H1 (cell line): ENCODE results near the gene TTC28. TPM values are rescaled to one million over a fixed set of nuclear protein-coding genes. Genes with fewer than 3 reads are reported as not detected.
"Not testable (repeated sequence)": the region's sequence is repeated elsewhere in the genome, so short reads cannot be mapped to it uniquely, and the experiment has no call there.

Source experiments
- CTCF ChIA-PET: fragments of 300-600 bp; sonication (Branson Sonifier 250); formaldehyde crosslinking; loops from one replicate; lab custom pipeline; 2021; ENCODE audit not compliant: partially characterized antibody; lab: Charles Lee
- POLR2A ChIA-PET: fragments of 300-600 bp; sonication (Branson Sonifier 250); formaldehyde crosslinking; loops from one replicate; lab custom pipeline; 2021; ENCODE audit warnings: inconsistent platforms; ENCODE audit not compliant: partially characterized antibody; lab: Charles Lee
- DNase-seq, 2 experiments: peaks; one replicate each; pipeline versions ENCODE4 v3.0.0 to v3.0.0-alpha.2; 2010 to 2022; ENCODE audit warnings: low spot score in 2 of 2, low read depth in 1 of 2, mixed read lengths in 1 of 2
- FAIRE-seq: peaks from 2 replicates; lab custom pipeline; 2011; peaks lifted over from hg19 to GRCh38; lab: Jason Lieb, UNC
- H2AFZ ChIP-seq: 2 replicates; pipeline ENCODE4 v1.8.1; 2012; ENCODE audit warnings: low read length, inconsistent platforms
- H2AK5ac ChIP-seq: 2 replicates; pipeline ENCODE4 v1.6.1; 2013; ENCODE audit warnings: low read depth, low read length
- H2BK120ac ChIP-seq: replicated peaks from 2 replicates; pipeline ENCODE3; 2013; ENCODE audit warnings: low read depth, low read length, inconsistent platforms
- H2BK12ac ChIP-seq: 2 replicates; pipeline ENCODE4 v1.6.1; 2013; ENCODE audit warnings: low read depth, low read length
- H2BK15ac ChIP-seq: 2 replicates; pipeline ENCODE4 v1.6.1; 2013; ENCODE audit warnings: low read length
- H2BK20ac ChIP-seq: 2 replicates; pipeline ENCODE4 v1.6.1; 2013; ENCODE audit warnings: low read length
- H2BK5ac ChIP-seq: 2 replicates; pipeline ENCODE4 v1.6.1; 2013; ENCODE audit warnings: low read depth, low read length
- H3K14ac ChIP-seq: 2 replicates; pipeline ENCODE4 v1.6.1; 2013; ENCODE audit warnings: inconsistent platforms; ENCODE audit not compliant: insufficient read length
- H3K18ac ChIP-seq: 2 replicates; pipeline ENCODE4 v1.6.1; 2013; ENCODE audit warnings: low read length; ENCODE audit errors: extremely low read depth
- H3K23ac ChIP-seq: 2 replicates; pipeline ENCODE4 v1.6.1; 2013; ENCODE audit warnings: inconsistent platforms; ENCODE audit not compliant: insufficient read length
- H3K23me2 ChIP-seq: 2 replicates; pipeline ENCODE4 v1.6.1; 2013; ENCODE audit warnings: low read depth, low read length
- H3K27ac ChIP-seq: 2 replicates; pipeline ENCODE4 v1.6.1; 2011; ENCODE audit warnings: low read depth, low read length, inconsistent platforms
- H3K27me3 ChIP-seq, 4 experiments: replicated peaks in 1 of 4; 1 replicate in 1 of 4; 2 replicates in 3 of 4; pipeline versions ENCODE4 v1.6.1 to v1.8.1; 2011 to 2013; ENCODE audit warnings: low read length in 3 of 4, mild to moderate bottlenecking in 3 of 4, inconsistent platforms in 2 of 4, mixed read lengths in 2 of 4, moderate library complexity in 1 of 4; ENCODE audit not compliant: control insufficient read depth in 3 of 4, insufficient read depth in 3 of 4; ENCODE audit errors: extremely low read depth in 1 of 4
- H3K36me3 ChIP-seq, 4 experiments: 2 replicates each; pipeline versions ENCODE4 v1.6.1 to v1.8.1; 2011 to 2013; ENCODE audit warnings: mild to moderate bottlenecking in 4 of 4, low read length in 3 of 4, moderate library complexity in 2 of 4, control low read depth in 1 of 4, inconsistent platforms in 1 of 4; ENCODE audit not compliant: insufficient read depth in 4 of 4, control insufficient read depth in 2 of 4
- H3K4ac ChIP-seq: replicated peaks from 2 replicates; pipeline ENCODE3; 2013; ENCODE audit warnings: low read length, low read depth, mixed read lengths, inconsistent platforms; ENCODE audit not compliant: insufficient read length
- H3K4me1 ChIP-seq, 4 experiments: replicated peaks in 1 of 4; 1 replicate in 1 of 4; 2 replicates in 3 of 4; pipeline versions ENCODE4 v1.6.1 to v1.8.1; 2011 to 2013; ENCODE audit warnings: low read length in 3 of 4, inconsistent platforms in 2 of 4, mixed read lengths in 1 of 4; ENCODE audit not compliant: insufficient read depth in 4 of 4, control insufficient read depth in 3 of 4
- H3K4me2 ChIP-seq, 2 experiments: 2 replicates each; pipeline versions ENCODE4 v1.6.1 to v1.8.1; 2011 to 2013; ENCODE audit warnings: low read depth in 2 of 2, low read length in 2 of 2, control low read depth in 1 of 2, inconsistent platforms in 1 of 2, mild to moderate bottlenecking in 1 of 2; ENCODE audit not compliant: insufficient read depth in 1 of 2
- H3K4me3 ChIP-seq, 4 experiments: fragments of 200-600, 300-600 bp in 1 of 4; sonication (generic), shearing (Covaris generic), sonication (Bioruptor Twin) in 1 of 4; 2 replicates each; pipeline versions ENCODE4 v1.5.1 to v1.8.1; 2011 to 2016; ENCODE audit warnings: low read length in 4 of 4, low read depth in 3 of 4, control low read depth in 2 of 4, inconsistent platforms in 2 of 4, mild to moderate bottlenecking in 2 of 4, mixed read lengths in 1 of 4, moderate library complexity in 1 of 4; ENCODE audit not compliant: insufficient read depth in 2 of 4; ENCODE audit errors: extremely low read depth in 1 of 4
- H3K56ac ChIP-seq: replicated peaks from 2 replicates; pipeline ENCODE3; 2013; ENCODE audit warnings: low read depth, mild to moderate bottlenecking, mixed read lengths, low read length, inconsistent platforms; ENCODE audit not compliant: insufficient read length
- H3K79me1 ChIP-seq: 2 replicates; pipeline ENCODE4 v1.6.1; 2013; ENCODE audit warnings: low read depth, low read length, control low read depth
- H3K79me2 ChIP-seq, 2 experiments: 2 replicates each; pipeline versions ENCODE4 v1.6.1 to v1.8.1; 2012 to 2013; ENCODE audit warnings: low read length in 2 of 2, mild to moderate bottlenecking in 2 of 2, inconsistent platforms in 1 of 2; ENCODE audit not compliant: insufficient read depth in 2 of 2, control insufficient read depth in 1 of 2
- H3K9ac ChIP-seq, 4 experiments: replicated peaks in 1 of 4; 1 replicate in 1 of 4; 2 replicates in 3 of 4; pipeline versions ENCODE4 v1.6.1 to v1.8.1; 2011 to 2013; ENCODE audit warnings: low read depth in 3 of 4, low read length in 3 of 4, control low read depth in 2 of 4, mild to moderate bottlenecking in 2 of 4, moderate library complexity in 2 of 4, inconsistent platforms in 1 of 4; ENCODE audit errors: extremely low read depth in 1 of 4
- H3K9me3 ChIP-seq, 2 experiments: 2 replicates each; pipeline versions ENCODE4 v1.6.1 to v1.8.1; 2012 to 2013; ENCODE audit warnings: mild to moderate bottlenecking in 2 of 2, moderate library complexity in 2 of 2, control low read depth in 1 of 2, inconsistent platforms in 1 of 2, low read depth in 1 of 2, low read length in 1 of 2, mixed read lengths in 1 of 2; ENCODE audit not compliant: insufficient read depth in 2 of 2
- H4K20me1 ChIP-seq, 2 experiments: replicated peaks in 1 of 2; 2 replicates each; pipeline versions ENCODE3 to v1.8.1; 2011 to 2013; ENCODE audit warnings: inconsistent platforms in 2 of 2, low read length in 2 of 2, mild to moderate bottlenecking in 1 of 2; ENCODE audit not compliant: insufficient read depth in 2 of 2, control insufficient read depth in 1 of 2
- H4K5ac ChIP-seq: 2 replicates; pipeline ENCODE4 v1.6.1; 2013; ENCODE audit warnings: low read length, low read depth, mixed read lengths, inconsistent platforms; ENCODE audit not compliant: insufficient read length
- H4K8ac ChIP-seq: 2 replicates; pipeline ENCODE4 v1.8.0; 2013; ENCODE audit warnings: mild to moderate bottlenecking, moderate library complexity, low read length, inconsistent platforms; ENCODE audit not compliant: insufficient read depth; ENCODE audit errors: extremely low read depth
- H4K91ac ChIP-seq: replicated peaks from 2 replicates; pipeline ENCODE3; 2013; ENCODE audit warnings: low read length, mixed read lengths, inconsistent platforms; ENCODE audit not compliant: insufficient read length
- WGBS, 2 experiments: shearing (Covaris generic) in 1 of 2; methylation state at CpG; one replicate each; pipeline versions ENCODE4 v1.1.6 to v1.1.7; 2013 to 2015; ENCODE audit warnings: low lambda C conversion rate in 2 of 2, mixed read lengths in 2 of 2, inconsistent platforms in 1 of 2, low coverage in 1 of 2, missing lambda C conversion rate in 1 of 2; ENCODE audit not compliant: insufficient replicate concordance in 2 of 2, insufficient coverage in 1 of 2, insufficient read length in 1 of 2; ENCODE audit errors: extremely low coverage in 1 of 2, missing lambda C conversion rate in 1 of 2; 5-methylcytosine and 5-hydroxymethylcytosine counted together
- polyA plus RNA-seq, 7 experiments: library from polyadenylated mRNA; depleted of rRNA in 3 of 7; stranded (reverse) in 5 of 7; unstranded in 2 of 7; fragments of >200 nt in 5 of 7; fragments of 200-250 nt in 2 of 7; gene quantifications; 1 replicate in 5 of 7; 2 replicates in 1 of 7; 4 replicates in 1 of 7; pipeline versions ENCODE4 v1.2.1 to v1.2.3, GENCODE V29; 2011 to 2013; ENCODE audit warnings: missing spikeins in 2 of 7, mixed read lengths in 2 of 7
- total RNA-seq: library from RNA; stranded (reverse); fragmentation: NEBNext Ultra II Directional; extraction: Animal tissue kit (Norgen Biotek cat#: 25700); gene quantifications from 2 replicates; pipeline ENCODE4 v1.2.1, GENCODE V29; 2021

The TTC28 gene
- total and polyA plus RNA-seq, 2 of the 8 experiments (the other 6 are each of a cell fraction or from before 2014, with no cell fraction given) = 2.6 to 12.6 TPM

DNA sequence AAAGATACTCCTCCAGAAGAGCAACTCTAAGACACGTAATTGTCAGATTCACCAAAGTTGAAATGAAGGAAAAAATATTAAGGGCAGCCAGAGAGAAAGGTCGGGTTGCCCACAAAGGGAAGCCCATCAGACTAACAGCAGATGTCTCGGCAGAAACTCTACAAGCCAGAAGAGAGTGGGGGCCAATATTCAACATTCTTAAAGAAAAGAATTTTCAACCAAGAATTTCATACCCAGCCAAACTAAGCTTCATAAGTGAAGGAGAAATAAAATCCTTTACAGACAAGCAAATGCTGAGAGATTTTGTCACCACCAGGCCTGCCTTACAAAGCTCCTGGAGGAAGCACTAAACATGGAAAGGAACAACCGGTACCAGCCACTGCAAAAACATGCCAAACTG is 149.1 kb downstream of the TTC28 start:
- H2AFZ ChIP-seq, H3K79me2 ChIP-seq, H3K18ac ChIP-seq, H2AK5ac ChIP-seq, H3K9me3 ChIP-seq, H3K27ac ChIP-seq, H3K56ac ChIP-seq, H2BK12ac ChIP-seq, H3K9ac ChIP-seq, H3K27me3 ChIP-seq, H3K4ac ChIP-seq, H2BK15ac ChIP-seq, H2BK20ac ChIP-seq, H3K14ac ChIP-seq, H4K20me1 ChIP-seq, H3K23me2 ChIP-seq, DNase-seq, H4K5ac ChIP-seq, H3K23ac ChIP-seq, H4K8ac ChIP-seq, POLR2A ChIA-PET, FAIRE-seq, H2BK5ac ChIP-seq, H3K4me2 ChIP-seq, H3K79me1 ChIP-seq, H2BK120ac ChIP-seq, H4K91ac ChIP-seq, H3K4me3 ChIP-seq, CTCF ChIA-PET, H3K4me1 ChIP-seq, H3K36me3 ChIP-seq: not testable (repeated sequence)
- 87% methylated on average over 4 of the region's 4 CpGs; no CpG with 5 or more reads in 1 of the 2 experiments for WGBS, 2 experiments

DNA sequence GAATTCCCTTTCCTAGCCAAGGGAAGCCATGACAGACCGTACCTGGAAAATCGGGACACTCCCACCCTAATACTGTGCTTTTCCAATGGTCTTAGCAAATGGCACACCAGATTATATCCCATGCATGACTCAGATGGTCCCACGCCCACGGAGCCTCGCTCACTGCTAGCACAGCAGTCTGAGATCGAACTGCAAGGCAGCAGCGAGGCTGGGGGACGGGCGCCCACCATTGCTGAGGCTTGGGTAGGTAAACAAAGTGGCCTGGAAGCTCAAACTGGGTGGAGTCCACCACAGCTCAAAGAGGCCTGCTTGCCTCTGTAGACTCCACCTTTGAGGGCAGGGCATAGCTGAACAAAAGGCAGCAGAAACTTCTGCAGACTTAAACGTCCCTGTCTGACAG is 150.5 kb downstream of the TTC28 start:
- H4K20me1 ChIP-seq, H3K23ac ChIP-seq, DNase-seq, H2BK5ac ChIP-seq, H3K4me2 ChIP-seq, H4K8ac ChIP-seq, H3K27ac ChIP-seq, FAIRE-seq, H2AK5ac ChIP-seq, H3K56ac ChIP-seq, CTCF ChIA-PET, H2BK15ac ChIP-seq, H3K9me3 ChIP-seq, H3K4me1 ChIP-seq, H3K27me3 ChIP-seq, H3K9ac ChIP-seq, H3K36me3 ChIP-seq, H3K23me2 ChIP-seq, H2BK20ac ChIP-seq, H4K91ac ChIP-seq, H3K18ac ChIP-seq, H2BK12ac ChIP-seq, POLR2A ChIA-PET, H2BK120ac ChIP-seq, H3K79me2 ChIP-seq, H2AFZ ChIP-seq, H3K14ac ChIP-seq, H3K4ac ChIP-seq, H3K4me3 ChIP-seq, H4K5ac ChIP-seq, H3K79me1 ChIP-seq: not testable (repeated sequence)
- 92% methylated on average over 6 of the region's 10 CpGs; no CpG with 5 or more reads in 1 of the 2 experiments for WGBS, 2 experiments
